SK-N-SH treated with all-trans-retinoic acid at 6 μM for 48 hours (cell line): ENCODE data around the gene NDUFAF2.

Experiments used
- ATAC-seq: fragments of 200-7000 bp; cut with Tn5 transposase; 3 replicates; pipeline ENCODE4 v1.9.1; 2020; ENCODE audit warnings: mild to moderate bottlenecking, moderate library complexity
- ARNTL ChIP-seq: fragments of 450-650 bp; formaldehyde crosslinking; IDR thresholded peaks from 2 replicates; pipeline ENCODE4 v1.5.0; 2020; ENCODE audit warnings: low read depth, mild to moderate bottlenecking, moderate library complexity, borderline replicate concordance
- CREB5 ChIP-seq: fragments of 250-450 bp; sonication (Bioruptor Pico); IDR thresholded peaks from 2 replicates; pipeline ENCODE4 v1.5.1; 2020; ENCODE audit warnings: low read depth, mild to moderate bottlenecking, moderate library complexity
- CSDC2 ChIP-seq: fragments of 250-450 bp; sonication (Bioruptor Pico); IDR thresholded peaks from 2 replicates; pipeline ENCODE4 v1.5.0; 2020; ENCODE audit warnings: mild to moderate bottlenecking, moderate library complexity
- ESRRG ChIP-seq: fragments of 250-450 bp; sonication (Bioruptor Pico); IDR thresholded peaks from 2 replicates; pipeline ENCODE4 v1.6.1; 2021; ENCODE audit warnings: mild to moderate bottlenecking
- ISL1 ChIP-seq: fragments of 250-450 bp; sonication (Bioruptor Pico); IDR thresholded peaks from 2 replicates; pipeline ENCODE4 v2.1.2; 2022; ENCODE audit warnings: mild to moderate bottlenecking, moderate library complexity
- OSR1 ChIP-seq: fragments of 250-450 bp; sonication (Bioruptor Pico); IDR thresholded peaks from 2 replicates; pipeline ENCODE4 v1.8.0; 2022; ENCODE audit warnings: moderate library complexity, mild to moderate bottlenecking, inconsistent platforms
- PATZ1 ChIP-seq: fragments of 250-450 bp; sonication (Bioruptor Pico); IDR thresholded peaks from 2 replicates; pipeline ENCODE4 v1.8.0; 2020; ENCODE audit warnings: mild to moderate bottlenecking, moderate library complexity, borderline replicate concordance
- POU6F1 ChIP-seq: fragments of 250-450 bp; sonication (Bioruptor Pico); IDR thresholded peaks from 2 replicates; pipeline ENCODE4 v1.8.0; 2021; ENCODE audit warnings: low read depth, mild to moderate bottlenecking, moderate library complexity, borderline replicate concordance
- PPARA ChIP-seq: fragments of 250-450 bp; sonication (Bioruptor Pico); IDR thresholded peaks from 2 replicates; pipeline ENCODE4 v1.5.0; 2020; ENCODE audit warnings: mild to moderate bottlenecking, borderline replicate concordance
- TCF4 ChIP-seq: fragments of 250-450 bp; sonication (Bioruptor Pico); IDR thresholded peaks from 2 replicates; pipeline ENCODE4 v1.8.0; 2021; ENCODE audit warnings: mild to moderate bottlenecking, moderate library complexity, borderline replicate concordance
- TOX ChIP-seq: fragments of 250-450 bp; sonication (Bioruptor Pico); IDR thresholded peaks from 2 replicates; pipeline ENCODE4 v1.8.0; 2021; ENCODE audit warnings: mild to moderate bottlenecking, moderate library complexity, borderline replicate concordance
- TSHZ2 ChIP-seq: fragments of 250-450 bp; sonication (Bioruptor Pico); IDR thresholded peaks from 2 replicates; pipeline ENCODE4 v1.5.0; 2020; ENCODE audit warnings: mild to moderate bottlenecking, moderate library complexity
- ZC3H10 ChIP-seq: fragments of 250-450 bp; sonication (Bioruptor Pico); IDR thresholded peaks from 2 replicates; pipeline ENCODE4 v1.5.1; 2021; ENCODE audit warnings: mild to moderate bottlenecking, moderate library complexity
- ZFP3 ChIP-seq: fragments of 250-450 bp; sonication (Bioruptor Pico); IDR thresholded peaks from 2 replicates; pipeline ENCODE4 v1.5.0; 2020; ENCODE audit warnings: mild to moderate bottlenecking, moderate library complexity
- ZFP30 ChIP-seq: fragments of 450-650 bp; formaldehyde crosslinking; IDR thresholded peaks from 2 replicates; pipeline ENCODE4 v1.5.0; 2022; ENCODE audit warnings: mild to moderate bottlenecking, moderate library complexity
- ZNF565 ChIP-seq: fragments of 450-650 bp; formaldehyde crosslinking; conservative IDR thresholded peaks from 2 replicates; pipeline ENCODE4 v1.5.0; 2020; ENCODE audit warnings: low read depth, mild to moderate bottlenecking, moderate library complexity
- ZNF70 ChIP-seq: fragments of 450-650 bp; formaldehyde crosslinking; IDR thresholded peaks from 2 replicates; pipeline ENCODE4 v1.5.0; 2020; ENCODE audit warnings: mild to moderate bottlenecking, moderate library complexity
- ZNF8 ChIP-seq: fragments of 450-650 bp; formaldehyde crosslinking; IDR thresholded peaks from 2 replicates; pipeline ENCODE4 v1.5.0; 2020; ENCODE audit warnings: mild to moderate bottlenecking, moderate library complexity

The NDUFAF2 gene

GRCh38 chr5:61159836-61160235, 214.8 kb downstream of the NDUFAF2 start:
- TF ChIP-seq POU6F1 (CRISPR knock-in tag) (no peak), CSDC2 (CRISPR knock-in tag) (no peak), ZFP30 (CRISPR knock-in tag) (no peak), ZFP3 (CRISPR knock-in tag) (no peak)
- no peak for ATAC-seq

- ATAC-seq = no peak
- TF ChIP-seq ZNF8 (CRISPR knock-in tag) (no peak), ARNTL (no peak), ESRRG (CRISPR knock-in tag) (no peak), TOX (CRISPR knock-in tag) (no peak), TCF4 (no peak), CSDC2 (CRISPR knock-in tag) (no peak), ZFP30 (CRISPR knock-in tag) (no peak), PATZ1 (CRISPR knock-in tag) (no peak), PPARA (CRISPR knock-in tag) (no peak), ZFP3 (CRISPR knock-in tag) (no peak), ISL1 (CRISPR knock-in tag) (no peak), OSR1 (CRISPR knock-in tag) (no peak), ZC3H10 (CRISPR knock-in tag) (no peak)
- TF ChIP-seq, all 23 proteins: peak for 0
These were observed 215.5 kb downstream of the NDUFAF2 start for GRCh38 chr5:61160497-61160896.

GRCh38 chr5:61162010-61162831, 217.2 kb downstream of the NDUFAF2 start, which contains the start of gene SMIM15:
Gene SMIM15 (minus strand): TSS chr5:61162468. CDS start chr5:61160171, 2,297 bp downstream.
- ATAC-seq = peak; percentile 95
- TF ChIP-seq ZNF565 (CRISPR knock-in tag) (0 out of 2 replicates have a peak, but pooled peaks have one; percentile 62), ZFP30 (CRISPR knock-in tag) (0 out of 2 replicates have a peak, but pooled peaks have one; percentile 6), ZNF8 (CRISPR knock-in tag) (peak; percentile 35; the same call in 1 of the 2 replicates), ZC3H10 (CRISPR knock-in tag) (no peak), ZNF70 (CRISPR knock-in tag) (0 out of 2 replicates have a peak, but pooled peaks have one; percentile 24), ARNTL (no peak), CSDC2 (CRISPR knock-in tag) (0 out of 2 replicates have a peak, but pooled peaks have one; percentile 68), TSHZ2 (CRISPR knock-in tag) (peak; percentile 75; the same call in 1 of the 2 replicates)

- TF ChIP-seq ZNF565 (CRISPR knock-in tag) (no peak), CREB5 (CRISPR knock-in tag) (no peak), PATZ1 (CRISPR knock-in tag) (no peak)
- ATAC-seq = peak; percentile 56
These were observed 218.0 kb downstream of the NDUFAF2 start for GRCh38 chr5:61162832-61163567.
